GM18870 (cell line): ENCODE data around the gene SLC27A3.
A peak's percentile ranks its signal among the peaks of the same experiment; 100 is the strongest.

Experiments used
- ATAC-seq: cut with Tn5 transposase; IDR thresholded peaks from one replicate; pipeline ENCODE4 v1.9.1; 2021; ENCODE audit warnings: moderate library complexity; ENCODE audit not compliant: unreplicated experiment

The SLC27A3 gene, protein sequence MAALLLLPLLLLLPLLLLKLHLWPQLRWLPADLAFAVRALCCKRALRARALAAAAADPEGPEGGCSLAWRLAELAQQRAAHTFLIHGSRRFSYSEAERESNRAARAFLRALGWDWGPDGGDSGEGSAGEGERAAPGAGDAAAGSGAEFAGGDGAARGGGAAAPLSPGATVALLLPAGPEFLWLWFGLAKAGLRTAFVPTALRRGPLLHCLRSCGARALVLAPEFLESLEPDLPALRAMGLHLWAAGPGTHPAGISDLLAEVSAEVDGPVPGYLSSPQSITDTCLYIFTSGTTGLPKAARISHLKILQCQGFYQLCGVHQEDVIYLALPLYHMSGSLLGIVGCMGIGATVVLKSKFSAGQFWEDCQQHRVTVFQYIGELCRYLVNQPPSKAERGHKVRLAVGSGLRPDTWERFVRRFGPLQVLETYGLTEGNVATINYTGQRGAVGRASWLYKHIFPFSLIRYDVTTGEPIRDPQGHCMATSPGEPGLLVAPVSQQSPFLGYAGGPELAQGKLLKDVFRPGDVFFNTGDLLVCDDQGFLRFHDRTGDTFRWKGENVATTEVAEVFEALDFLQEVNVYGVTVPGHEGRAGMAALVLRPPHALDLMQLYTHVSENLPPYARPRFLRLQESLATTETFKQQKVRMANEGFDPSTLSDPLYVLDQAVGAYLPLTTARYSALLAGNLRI

DNA sequence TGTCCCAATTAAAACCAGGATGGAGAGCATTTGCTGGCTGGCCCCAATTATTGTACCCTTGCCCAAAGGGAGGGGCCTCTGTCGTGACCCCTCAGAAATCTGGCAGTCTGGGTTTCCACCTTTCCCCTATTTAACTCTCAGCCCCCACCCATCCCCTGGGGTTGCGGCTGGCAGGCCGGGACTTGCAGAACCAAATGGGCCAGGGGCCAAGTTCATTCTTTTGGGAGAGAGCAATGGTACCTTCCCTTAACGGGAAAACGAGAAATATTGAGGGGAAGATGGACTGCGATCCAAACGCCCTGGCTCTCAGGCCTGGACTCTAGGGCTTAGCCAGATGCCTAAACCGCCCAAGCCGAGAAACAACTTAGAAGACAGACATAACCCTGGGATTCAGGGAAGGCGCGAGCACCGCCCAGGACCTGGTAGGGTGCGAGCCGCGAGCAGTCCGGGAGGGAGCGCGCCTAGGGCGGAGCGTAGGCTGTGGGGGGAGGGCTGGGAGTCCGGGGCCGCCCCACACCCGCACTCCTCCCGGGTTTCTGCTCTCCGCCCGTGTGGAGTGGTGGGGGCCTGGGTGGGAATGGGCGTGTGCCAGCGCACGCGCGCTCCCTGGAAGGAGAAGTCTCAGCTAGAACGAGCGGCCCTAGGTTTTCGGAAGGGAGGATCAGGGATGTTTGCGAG is at the start of gene SLC27A3:
Gene SLC27A3 (plus strand): TSS at position 628 of the 678 bp plus-strand sequence. CDS start 91 bp downstream, outside the sequence.
- ATAC-seq: no peak

DNA sequence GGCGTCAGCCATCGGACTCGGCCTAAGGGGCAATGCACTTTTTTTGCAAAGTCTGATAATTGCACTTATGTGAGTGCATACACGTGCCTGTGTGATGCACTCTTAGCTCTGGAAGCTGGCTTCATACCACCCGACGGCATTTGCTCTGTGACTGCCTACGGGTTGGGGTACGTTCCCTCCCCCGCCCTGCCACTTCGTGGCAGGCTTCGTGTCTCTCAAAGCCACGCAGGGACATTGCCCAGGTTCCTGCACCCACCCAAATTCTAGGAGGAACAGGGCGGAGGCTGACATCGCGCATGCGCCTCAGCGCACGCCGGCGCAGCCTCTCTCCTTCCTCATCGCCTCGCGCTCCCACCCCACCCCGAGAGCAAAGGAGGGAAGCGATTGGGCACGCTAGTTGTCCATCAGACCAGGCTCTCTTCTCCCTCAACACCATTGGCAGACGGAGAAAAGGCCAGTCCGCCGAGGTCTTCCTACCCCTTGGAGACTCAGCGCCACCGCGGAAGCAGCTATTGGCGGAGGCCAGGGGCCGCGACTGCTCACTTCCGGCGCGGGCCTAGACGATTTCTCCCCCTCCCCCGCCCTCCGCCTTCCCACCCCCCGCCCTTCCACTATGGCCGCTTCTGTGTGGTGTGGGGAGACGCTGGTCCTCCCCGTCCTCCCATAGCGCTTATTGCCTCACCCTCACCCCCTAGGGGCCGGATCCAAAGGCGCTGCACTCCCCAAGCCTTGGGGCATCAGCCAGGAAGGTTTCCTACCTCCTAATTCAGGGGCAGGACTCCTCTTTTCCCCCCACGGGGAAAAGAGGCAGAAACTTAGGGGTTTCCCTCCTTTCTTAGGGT is 47.5 kb upstream of the SLC27A3 start, which contains the start of gene INTS3:
Gene INTS3 (plus strand): TSS at position 588 of the 842 bp plus-strand sequence. CDS start 585 bp downstream, outside the sequence.
- ATAC-seq: peak; percentile 88

DNA sequence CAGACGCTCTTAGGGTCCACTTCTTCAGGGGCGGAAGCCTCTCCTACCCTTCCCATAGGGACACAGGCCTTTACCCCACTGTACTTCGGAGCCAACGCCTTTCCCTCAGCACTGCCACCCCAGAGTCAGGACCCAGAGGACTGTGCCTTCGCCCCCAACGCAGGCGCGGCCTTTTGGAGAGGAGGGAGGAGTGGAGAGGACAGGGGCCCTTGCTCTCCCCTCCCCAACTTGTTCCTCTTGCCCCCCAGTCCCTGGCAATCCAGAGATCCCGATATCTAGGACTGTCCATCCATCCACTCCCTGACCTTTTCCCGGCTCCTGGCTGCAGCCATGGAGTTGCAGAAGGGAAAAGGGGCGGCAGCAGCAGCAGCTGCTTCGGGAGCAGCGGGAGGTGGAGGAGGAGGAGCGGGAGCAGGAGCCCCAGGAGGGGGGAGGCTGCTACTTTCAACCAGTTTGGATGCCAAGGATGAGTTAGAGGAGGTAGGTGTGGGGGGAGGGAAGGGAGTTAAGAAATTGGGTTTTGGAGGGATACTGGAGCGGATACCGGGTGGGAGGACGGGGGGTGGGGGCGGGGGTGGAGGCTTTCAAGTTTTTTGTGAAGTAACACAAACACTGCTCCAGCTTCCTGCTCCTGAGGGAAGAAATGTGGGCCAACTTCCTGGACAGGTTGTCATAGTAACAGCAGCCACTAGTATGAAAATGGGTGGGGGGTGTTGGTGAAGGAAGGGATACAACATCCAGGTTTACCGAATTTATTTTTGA is 46.7 kb upstream of the SLC27A3 start:
- ATAC-seq: no peak

DNA sequence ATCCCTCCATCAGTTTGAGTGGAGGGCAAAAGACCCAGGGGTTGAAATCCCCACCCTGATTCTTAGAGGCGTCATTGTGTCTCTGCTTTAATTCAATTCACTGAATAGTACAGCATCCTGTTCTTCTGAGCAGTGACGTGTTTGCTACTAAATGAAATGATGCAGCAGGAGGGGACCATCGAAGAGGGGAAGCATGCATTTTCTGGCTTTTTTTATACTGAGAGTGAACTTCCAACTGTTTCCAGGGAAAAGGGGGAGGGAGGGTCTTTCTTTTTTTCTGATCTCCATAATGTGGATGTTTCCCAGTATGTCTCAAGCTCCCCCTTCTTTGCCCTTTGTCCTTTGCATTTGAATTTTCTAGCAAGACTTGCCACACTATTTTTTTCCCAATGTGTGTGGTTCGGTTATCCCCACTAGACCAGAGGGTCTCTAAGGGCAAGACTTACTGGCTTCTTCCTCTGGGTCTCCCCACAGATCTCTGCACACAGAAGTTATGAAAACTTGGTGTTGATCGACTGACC is 44.7 kb upstream of the SLC27A3 start:
- ATAC-seq: no peak

DNA sequence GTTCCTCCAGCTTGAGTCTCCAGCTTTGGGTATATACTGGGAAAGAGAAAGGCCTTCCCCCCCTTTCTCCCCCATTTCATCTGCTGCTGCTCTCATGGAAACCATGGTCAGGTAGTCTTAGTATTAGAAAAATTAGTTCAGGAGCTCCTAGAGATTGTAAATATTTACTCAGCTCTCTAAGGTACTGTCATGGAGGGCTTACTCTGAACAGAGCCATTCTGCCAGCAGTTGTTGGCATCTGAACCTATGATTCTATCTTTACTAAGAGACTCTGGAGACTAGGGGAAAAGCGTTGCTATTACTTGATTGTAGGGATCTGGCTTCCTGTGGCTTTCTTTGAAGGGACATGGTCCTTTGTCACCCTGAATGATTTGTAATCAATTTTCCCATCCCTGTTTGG is 41.2 kb upstream of the SLC27A3 start:
- no peak for ATAC-seq

DNA sequence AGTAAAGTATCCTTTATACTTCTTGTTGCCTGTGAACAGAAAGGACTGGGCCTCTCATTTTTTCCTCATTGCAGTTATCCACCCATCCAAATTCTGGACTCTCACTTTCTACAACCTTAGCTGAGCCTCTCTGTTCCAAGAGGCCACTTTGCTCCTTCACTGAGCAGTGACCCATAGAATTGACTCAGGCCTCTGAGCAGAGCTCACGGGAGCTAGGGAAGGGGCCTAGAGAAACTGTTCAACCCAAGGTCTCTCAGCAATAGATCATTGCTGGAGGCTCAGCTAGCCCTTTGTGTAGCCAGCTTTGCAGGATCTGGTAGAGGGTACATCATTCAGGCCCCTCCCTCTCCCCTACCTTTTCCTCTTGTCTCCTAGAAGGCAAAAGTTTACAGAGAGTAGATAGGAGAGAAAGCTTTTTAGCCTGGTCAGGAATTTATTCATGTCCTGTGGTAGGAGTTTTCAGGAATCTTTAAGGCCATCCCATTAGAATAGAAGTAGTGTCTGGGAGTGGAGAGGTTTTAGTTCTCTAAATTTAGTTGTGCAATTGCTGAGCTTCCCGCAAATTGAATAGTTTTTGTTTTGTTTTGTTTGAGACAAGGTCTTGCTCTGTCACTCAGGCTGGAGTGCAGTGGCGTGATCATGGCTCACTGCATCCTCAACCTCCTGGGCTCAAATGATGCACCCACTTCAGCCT is 40.7 kb upstream of the SLC27A3 start:
- no peak for ATAC-seq

DNA sequence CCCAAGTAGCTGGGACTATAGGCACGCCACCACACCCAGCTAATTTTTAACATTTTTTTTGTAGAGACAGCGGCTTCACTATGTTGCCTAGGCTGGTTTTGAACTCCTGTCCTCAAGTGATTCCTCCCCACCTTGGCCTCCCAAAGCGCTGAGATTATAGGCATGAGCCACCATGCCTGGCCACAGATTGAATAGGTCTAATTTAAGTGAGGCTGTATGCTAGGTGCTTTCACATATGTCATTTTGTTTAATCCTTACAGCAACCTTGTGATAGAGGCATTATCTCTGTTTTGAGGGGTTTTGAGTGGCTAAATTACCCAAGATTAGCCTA is 40.2 kb upstream of the SLC27A3 start:
- ATAC-seq: no peak

DNA sequence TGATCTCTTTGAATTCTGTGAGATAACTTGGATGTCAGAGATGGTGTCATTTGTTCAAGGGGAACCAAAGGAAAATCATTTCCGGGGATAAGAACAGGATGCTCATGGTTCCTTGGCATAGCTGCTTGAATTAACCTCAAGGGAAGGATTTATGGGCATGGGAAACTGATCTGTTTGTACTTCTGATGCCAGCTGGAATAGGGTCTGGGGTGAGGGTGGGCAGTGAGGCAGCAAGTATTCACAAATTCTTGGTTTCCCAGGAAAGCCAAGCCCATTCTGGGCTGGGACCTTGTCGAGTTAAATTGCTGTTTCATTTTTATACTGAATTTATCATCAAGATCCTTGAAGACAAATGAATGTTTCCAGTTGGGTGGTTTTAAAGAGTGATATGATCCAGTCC is 33.2 kb upstream of the SLC27A3 start:
- ATAC-seq: no peak

DNA sequence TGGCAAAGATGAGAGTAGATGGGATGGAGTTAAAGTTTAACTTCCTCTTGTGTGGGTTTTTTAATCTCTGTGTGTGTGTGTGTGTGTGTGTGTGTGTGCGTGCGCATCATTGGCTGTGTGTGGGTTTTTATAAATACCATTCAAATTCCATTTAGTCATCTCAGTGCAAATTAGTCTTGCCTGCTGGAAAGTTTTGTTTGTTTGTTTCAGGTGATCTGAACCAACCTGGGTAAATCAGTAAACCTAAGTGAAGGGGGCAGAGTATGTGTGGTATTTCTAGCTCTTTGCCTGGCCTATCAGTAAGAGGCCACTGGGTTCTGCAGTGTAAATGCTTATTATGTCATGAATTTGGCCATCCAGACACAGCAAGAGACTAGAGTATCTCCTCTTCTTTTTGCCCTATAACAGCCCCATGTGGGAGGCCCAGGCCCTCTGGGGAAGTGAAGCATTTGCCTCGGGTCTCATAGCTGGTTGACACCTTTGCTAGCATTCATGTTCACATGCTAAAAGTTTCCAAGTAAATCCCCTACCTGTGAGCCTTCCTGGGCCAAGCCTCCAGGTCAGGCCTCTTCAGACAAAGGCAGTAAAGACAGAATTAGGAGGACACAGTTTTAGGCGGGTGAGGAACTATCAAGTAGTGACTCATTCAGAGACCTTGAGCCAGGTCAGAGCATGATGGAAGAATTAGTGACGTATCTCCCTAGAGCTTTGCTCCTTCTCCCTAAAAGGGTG is 32.6 kb upstream of the SLC27A3 start:
- peak; percentile 62 for ATAC-seq

DNA sequence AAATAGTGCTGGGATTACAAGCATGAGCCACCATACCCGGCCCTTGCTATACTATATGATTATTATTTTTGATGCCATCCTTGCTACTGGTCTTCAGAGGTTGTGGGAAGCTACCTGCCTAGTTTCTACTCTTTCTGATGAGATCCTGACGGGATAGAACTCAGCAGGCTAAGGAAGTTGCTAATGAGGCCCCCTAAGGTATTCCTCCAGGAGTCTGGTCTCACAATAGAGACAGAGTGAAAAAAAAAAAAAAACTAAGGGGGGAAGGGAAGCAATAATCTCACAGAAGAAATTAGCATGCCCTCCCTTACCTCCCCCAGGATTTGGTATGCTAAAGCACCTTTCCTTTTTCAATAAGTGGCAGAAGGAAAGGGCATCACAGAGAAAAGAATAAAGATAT is 29.8 kb upstream of the SLC27A3 start:
- no peak for ATAC-seq

DNA sequence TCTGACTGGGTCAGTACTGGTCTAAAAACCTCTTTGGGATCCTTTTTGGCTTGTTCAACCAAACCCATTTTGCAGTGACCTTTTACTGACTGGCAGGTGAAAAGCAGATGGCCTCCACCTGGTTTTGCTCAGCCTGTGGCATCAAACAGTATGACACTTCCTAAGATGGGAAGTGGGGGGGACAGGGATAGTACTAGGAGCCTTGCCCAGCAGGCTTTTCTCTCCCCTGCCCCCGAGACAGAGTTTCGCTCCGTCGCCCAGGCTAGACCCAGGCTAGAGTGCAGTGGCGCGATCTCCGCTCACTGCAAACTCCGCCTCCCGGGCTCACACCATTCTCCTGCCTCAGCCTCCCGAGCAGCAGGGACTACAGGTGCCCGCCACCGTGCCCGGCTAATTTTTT is 29.0 kb upstream of the SLC27A3 start:
- ATAC-seq: no peak

DNA sequence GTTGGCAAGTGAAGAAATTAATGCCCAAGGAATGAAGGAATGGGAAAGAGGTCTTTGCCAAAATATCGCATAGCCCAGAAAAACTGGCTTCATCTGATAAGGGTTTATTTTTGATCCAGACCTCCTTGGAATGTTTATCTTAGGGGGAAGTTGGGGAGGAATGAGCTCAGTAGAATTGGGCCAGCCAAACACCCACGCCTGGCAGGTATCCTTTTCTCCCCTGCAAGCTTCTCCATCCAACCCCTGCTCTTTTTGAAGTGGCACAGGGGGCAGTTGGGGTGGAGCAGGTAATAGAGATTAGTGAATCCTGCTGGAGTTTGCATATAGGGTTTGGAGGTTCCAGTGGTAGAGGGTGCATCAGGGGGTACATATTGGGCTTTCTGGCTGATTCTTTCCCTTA is 26.3 kb upstream of the SLC27A3 start:
- no peak for ATAC-seq

DNA sequence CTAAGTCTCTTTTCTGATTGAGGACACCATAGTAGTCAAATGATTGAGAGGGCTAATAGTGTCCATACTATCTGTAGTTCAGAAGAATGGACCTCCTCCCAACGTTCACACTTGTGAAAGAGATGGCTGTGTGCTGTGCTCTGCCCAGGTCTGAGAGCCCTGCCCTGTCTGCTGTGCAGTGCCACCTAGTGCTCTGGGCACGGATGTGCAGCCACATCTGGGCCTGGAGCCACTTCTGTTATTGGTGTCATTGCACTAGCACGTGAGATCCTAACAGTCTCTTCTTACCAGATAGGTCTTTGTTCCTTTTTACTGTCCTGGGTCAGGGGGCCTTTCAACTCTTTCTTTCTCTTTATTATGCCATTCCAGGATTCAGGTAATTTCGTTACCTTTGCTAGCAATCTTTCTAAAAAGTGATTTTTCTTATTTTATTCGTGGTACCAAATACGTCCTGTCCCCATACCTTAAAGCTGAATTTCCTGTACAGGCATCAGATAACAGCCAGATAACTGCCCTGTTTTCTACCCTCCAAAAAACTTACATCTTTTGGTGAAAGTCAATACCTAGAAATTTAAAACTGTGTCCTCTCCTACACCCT is 25.7 kb upstream of the SLC27A3 start:
- no peak for ATAC-seq

DNA sequence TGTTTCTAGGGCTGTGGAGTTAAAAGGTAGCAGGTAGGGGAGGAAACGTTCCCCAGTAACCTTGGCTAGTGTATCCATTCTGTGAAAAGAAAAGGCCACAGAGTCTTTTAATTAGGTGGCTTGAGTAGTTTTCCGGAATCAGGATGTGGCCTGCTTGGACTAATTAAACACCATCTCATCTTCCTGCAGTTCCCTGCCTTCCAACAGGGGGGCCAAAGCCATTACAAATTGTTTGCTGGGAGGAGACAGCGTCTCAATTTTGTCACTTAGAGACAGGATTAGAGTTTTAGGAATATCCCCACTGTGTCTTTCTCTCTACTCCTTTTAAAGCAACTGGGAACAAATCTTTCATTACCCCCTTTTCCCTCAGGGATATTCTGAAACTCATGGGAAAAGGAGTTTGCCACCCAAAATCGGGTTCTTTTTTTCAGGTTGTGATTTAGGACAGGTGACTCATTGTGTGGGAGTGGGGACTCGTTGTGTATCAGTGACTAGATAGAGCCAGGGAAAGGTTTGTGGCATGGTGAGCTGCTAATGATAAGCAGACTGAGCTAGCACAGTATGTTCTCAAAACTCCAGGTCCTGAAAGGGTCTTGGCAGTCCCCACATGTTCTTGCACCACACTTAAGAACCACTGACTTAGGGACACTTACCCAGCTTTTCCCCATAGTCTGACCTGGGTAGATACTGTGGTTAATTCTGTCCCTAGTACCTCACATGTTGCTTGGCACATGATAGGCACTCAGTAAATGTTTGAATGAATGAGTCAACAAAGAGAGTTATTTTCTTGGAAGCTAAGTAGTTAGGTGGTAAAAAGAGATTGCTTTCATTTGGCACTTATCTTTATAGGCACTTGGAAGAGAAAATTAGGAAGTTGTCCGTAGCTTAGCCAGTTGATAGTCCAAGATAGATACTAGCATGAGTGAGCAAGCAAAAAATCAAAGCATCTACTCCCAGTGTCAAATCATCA is 24.9 kb upstream of the SLC27A3 start:
- ATAC-seq: no peak

DNA sequence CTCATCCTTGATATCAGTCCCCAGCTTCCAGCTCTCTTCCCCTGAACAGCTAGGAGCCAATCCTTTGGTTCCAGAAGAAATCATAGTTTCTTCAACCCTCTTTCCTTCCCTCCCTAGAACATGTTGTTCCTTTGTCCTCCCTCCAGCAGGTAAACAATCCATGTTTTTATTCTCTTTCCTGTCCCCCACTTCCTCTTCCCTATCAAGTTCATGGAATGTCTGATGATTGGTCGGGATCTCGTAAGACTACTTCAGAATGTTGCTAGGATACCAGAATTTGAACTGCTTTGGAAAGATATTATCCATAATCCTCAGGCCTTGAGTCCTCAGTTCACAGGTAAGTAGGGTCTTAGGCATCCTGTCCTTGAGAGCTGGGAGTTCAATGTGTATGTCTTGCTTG is 23.1 kb upstream of the SLC27A3 start:
- ATAC-seq: no peak

DNA sequence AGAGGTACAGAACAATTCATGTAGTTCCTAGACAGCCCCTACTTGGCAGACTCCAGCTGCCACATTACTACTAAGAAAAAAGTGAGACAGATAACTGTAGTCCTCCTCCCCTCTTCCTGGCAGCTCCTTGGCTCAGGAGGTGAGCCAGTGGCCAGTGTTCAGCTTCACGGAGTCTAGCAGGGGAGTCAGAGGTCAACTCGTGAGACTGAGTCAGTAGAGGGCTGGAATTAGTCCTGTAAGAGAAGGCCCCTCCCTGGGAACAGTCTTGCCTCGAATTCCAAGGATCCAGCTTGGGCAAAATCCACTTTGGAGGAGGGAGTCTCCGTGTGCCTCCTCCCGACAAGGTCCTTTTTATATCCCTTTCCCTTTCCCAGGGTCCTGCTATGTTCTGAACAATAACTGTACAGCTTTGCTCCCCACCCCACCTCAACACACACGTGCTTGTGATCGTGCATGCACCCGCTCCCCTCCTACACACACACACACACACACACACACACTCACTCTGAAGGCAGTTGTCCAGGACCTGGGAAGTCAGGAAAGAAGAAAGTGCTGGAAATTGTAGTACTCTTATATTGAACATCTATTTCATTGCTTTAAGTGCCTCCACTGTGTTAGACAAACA is 22.5 kb upstream of the SLC27A3 start:
- ATAC-seq: no peak

DNA sequence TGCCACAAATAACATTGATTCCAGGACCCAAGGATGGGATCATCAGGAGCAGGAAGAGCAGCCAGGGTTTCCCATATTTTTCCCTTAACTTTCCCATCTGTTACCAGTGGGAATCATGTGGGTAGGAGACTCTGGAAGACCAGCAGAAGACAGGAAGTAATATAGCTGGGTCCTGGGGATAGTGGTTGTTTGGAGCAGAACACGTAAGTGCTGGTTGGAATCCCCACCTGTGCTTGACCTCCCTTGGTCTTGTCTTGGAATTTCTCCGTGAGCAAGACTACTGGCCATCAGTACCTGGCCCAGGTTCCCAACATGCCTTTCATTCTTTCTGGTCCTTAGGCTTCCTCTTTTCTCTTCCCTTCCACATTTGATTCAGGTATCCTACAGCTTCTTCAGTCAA is 20.9 kb upstream of the SLC27A3 start:
- ATAC-seq: no peak
